Activated gamma-delta T cell treated with anti-CD3 and anti-CD28 coated beads, Interleukin-2, amount 50 U/mL, for 16 hours (primary cell): ENCODE data around the gene BLNK.
"Not testable (repeated sequence)": the region's sequence is repeated elsewhere in the genome, so short reads cannot be mapped to it uniquely, and the experiment has no call there.

ENCODE experiments used
- DNase-seq: peaks from one replicate; pipeline ENCODE4 v3.0.0-alpha.2; 2020; ENCODE audit warnings: low read depth

Gene BLNK

DNA sequence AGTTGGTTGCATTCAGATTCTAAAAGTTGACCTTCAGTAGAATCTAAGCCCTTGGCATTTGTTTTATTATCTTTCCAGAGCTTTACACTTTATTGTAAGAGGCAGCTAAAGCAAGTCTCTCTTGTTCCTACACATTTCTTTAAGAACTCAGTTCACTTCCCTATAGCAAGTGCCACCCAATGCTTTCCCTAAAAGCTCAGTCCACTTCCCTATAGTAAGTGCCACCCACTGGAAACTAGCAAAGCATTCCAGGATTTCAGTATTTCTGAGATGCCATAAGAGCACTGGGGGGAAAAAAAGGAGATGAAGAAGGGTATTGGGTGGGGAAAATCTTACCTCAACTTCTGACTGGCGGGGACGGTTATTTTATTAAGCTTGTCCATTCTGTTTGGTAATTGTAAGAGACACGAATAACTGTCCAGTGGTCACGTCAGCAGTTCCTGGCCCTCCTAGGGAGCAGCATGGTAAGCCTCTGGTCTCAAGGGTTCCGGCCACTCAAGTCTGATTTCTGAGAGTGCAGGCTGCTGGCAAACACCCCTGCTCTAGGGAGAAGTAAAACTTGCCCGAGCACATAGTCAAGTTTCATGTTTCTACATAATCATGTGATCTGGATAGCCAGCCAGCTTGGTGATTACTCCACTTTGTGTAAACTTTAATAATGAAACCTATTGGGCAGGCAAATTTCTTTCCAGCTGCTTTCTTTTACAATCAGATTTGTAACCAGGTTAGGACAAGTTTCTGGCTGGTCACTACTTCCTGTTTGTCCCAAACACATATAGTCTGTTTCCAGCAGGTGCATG, at the start of gene BLNK:
BLNK (minus strand) TSS at position 554 of the 800 bp plus-strand sequence; CDS start at position 383, 171 bp downstream.
- no peak for DNase-seq

DNA sequence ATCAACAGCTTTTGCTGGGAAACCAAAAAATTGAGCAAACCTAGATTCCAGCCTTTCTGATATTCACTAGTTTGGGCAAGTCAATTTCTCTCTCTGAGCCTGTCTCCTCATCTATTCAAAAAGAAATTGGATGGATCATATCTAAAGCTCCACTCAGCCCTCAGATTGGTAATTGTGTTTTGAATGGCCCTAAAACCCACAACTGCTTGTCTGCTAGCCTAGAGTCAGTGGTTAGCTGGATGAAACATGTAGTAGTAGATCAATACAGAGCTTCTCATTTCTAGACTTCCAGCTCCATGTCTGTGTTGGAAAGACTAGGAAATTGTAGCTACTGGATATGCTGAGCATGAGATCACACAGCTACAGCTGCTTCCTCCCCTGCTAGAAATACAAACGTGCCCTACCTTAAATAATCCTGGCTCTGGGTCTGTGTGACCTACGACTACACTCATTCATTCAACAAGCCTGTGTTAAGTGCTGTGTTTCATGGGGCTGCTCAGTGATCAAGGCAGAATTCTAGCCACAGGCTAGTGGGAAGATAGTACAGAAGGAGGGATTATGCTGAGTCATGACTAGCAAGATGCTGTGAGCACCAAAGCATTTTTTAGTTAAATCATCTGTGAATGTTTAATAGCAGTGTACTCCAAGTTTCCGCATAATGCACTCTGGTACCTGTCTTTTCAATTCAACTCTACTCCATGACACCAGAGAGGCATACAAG, 48.5 kb upstream of the BLNK start:
- DNase-seq = no peak

DNA sequence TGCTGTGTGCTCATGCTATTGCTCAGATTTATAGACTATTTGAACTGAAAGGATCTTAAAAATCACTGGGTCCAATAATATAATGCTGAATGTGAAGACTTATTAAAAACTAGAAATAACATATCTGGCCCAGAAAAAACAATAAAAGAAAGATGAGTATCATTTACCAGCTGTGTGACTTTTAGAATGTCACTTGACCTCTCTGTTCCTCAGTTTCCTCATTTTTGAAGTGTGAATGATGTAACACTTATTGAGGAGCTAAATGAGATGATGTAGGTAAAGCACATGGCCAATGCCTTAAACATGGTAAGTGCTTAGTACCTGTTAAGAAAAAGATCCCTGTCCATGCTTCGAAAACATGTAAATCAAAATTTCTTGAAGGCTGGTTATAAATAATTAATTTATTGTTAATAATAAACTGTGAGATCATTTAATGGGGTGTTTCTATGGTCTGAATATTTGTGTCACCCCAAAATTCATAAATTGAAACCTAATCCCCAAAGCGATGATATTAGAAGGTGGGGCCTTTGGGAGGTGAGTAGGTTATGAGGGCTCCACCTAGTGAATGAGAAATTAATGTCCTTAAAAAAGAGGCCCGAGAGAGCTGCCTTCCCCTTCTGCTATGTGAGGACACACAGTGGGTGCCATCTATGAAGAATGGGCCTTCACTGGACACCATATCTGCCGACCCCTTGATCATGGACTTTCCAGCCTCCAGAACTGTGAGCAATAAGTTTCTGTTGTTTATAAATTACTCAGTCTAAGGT, 45.9 kb upstream of the BLNK start:
- DNase-seq = no peak

DNA sequence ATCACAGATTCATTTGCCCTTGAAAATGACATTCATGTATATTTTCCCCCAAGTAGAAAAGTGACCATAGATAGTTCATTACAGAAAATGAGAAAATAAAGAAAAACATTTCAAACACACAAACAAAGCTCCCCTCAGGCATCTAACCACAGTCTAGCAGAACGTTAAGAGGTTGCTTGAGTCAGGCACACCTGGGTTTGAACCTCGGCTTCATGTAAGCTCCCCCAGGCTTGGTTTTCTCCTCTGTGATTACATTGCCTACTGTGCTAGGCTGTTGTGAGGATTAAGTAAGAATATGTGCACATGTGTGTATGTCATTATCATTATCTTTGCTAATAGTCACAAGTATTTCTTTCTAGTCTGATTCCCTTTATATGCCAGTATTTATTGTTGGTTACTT, 42.0 kb upstream of the BLNK start:
- no peak for DNase-seq

GRCh38 chr10:96311180-96311715, 39.9 kb upstream of the BLNK start:
- DNase-seq = no peak

DNA sequence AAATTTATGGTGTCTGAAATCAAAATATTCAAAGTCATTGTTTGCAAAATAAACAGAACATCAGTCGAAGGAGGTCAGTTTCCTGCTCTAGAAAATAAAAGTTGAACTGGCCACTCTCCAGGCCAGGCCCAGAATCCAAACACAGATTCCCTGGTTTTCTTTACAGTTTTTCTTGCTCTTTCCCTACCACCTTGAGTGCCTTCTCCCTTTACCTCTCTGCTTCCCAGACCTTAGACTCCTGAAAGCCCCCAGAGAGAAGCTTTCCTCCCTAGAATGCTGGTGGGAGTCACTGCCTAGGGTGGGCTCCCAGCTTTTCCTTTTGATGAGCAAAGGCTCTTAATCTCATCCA, 38.9 kb upstream of the BLNK start:
- DNase-seq = no peak

- DNase-seq = no peak
These were observed 38.4 kb upstream of the BLNK start for GRCh38 chr10:96309628-96310320.

DNA sequence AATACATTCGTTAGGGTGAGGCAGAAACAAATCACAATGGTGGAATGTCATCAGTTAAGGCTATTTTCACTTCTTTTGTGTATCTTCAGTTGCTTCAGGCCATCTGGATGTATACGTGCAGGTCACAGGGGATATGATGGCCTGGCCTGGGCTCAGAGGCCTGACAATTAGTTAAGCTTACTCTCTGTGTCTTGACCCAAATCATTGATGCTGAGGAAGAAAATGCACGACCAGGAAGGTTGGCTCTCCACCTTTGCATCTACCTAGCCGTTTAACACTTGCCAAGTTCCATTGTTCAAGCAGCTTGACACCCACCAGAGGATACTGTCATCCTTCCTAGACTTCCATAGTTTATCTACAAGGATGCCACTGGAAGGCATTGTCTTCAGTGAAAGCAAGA, 37.5 kb upstream of the BLNK start:
- DNase-seq = not testable (repeated sequence)

DNA sequence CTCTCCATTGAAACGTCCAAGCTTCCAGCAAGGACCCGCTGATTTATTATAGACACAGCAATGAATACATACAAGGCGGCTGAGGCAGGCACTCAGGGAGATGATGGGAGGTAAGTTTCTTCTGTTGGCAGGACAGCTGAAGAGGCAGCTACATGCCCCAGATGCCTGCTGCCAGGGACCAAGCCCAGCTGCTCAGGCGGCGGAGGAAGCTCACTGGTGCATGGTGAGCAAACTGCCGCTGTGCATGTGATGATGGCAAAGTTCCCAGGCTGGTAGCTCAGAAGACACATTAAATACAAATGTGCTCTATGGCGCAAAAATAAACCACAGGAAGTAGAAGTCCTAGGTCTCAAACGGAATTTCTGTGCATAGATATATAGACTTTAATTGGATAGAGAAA, 35.1 kb upstream of the BLNK start:
- DNase-seq = no peak

DNA sequence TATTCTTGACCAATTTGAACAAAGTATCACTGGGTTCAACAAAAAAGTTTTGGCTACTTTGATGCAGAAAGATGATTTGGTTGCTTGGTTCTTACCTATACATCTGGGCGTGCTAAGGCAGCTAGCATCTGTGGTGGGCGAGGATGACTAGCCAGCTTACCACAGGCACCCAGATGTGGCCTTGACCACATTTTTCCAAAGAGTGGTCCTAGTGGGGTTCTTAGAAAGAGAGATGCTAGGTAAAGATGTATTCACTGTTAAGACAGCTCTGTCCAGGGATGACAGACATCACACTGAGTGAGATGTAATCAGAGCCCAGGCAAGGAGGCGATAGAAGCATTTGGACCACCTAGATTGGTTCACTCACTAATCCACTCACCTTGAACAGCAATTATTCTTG, 33.6 kb upstream of the BLNK start:
- DNase-seq = no peak

- DNase-seq = no peak
These were observed 32.9 kb upstream of the BLNK start, which contains the start of gene DNTT for GRCh38 chr10:96304230-96304629. Gene DNTT (plus strand): TSS chr10:96304434. CDS start chr10:96304498, 64 bp downstream.

GRCh38 chr10:96301616-96302015, 30.2 kb upstream of the BLNK start:
- no peak for DNase-seq

DNA sequence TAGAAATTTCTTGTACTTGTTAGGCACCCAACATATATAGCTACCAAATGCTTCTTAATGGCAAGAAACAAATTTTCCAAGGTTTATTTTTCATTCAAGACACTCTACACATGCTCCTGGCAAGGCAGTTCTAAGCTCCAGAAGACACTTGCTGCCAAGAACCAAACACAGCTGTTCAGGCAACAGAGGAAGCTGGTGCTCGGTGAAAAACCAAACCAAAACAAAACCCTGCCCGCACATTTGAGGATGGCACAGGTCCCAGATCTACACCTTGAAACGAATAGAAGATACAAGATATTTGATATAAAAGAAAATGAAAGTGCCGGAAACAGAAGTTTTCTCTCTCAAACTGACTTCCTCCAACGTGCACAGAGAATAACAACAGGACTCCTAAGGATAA, 28.0 kb upstream of the BLNK start:
- DNase-seq = no peak

DNA sequence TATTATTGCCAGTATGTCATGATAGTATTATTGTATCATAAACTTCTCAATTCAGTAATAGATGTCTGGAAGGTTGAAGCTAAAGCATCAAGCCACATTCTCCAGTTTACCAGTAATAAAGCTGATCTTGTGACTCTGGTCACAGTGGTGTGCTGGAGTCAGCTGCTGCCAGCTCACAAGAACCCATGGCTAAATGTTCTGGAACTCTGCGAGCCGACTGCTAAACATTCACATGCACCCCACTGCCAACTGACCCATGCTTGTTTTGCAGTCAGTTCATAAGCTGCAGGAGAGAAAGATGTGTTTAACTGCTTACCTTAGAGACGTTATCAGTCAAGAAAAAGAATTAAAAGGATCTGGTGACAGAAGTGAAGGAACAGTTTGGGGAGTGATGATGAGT, 27.0 kb upstream of the BLNK start:
- DNase-seq = no peak

DNA sequence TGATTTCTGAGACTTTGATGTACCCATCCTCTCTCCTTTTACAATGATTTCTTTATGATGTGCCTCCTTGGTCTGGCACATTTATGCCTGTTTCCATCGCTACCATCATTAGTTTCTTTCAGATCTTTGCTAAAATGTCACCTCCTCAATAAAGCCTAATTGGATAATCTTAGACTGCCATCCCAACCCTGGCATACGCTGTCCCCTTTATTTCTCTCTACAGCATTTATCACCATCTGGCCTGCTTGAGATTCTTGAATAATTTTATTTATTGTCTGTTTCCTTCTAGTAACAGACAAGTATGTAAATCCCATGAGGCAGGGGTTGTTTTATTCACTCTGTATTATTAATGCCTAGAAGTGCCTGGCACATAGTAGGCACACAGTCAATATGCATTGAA, 26.1 kb upstream of the BLNK start:
- DNase-seq = no peak

- DNase-seq = no peak
These were observed 24.1 kb upstream of the BLNK start for GRCh38 chr10:96295475-96295874.

DNA sequence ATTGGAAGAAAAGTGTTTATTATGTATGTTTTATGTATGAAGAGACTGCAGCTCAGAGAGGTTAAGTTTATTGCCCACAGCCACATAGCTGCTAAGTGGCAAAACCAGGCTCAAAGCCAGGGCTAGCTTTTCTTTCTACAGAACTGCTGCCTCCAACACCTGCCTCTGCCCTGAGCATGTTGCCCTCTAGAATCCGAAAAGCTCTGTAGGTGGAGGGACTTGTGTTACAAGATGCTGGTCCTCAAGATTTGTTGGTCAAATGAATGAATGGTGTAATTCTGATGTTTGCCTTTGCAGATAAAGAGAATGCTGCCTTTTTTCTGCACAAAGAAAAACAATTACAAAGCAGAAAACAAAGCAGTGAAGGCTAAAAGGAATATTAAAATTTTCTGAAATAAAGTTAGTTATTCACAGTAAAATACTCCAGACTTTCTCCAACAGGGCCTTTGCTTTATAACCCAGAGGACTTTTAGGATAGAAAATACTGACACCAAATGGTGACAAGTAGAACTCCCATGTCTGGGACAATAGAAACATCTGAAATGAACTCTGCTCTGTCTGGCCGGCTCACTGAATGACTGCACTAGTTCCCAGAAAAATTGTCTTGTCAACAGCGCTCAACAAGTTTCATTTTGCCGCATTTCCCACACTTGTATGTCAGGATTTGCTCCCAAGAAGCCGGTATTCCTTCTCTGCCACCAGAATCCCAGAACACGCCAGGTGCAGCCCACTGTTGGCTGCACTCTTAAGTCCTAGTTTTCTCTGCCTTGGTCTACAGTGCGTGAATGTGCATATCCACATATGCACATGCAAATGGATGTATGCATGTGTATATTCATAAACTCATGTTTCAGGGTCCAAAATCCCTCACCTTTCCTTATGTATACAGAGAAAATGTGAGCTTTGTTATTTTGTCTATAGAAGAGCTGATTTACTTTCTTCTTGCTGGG, 21.9 kb upstream of the BLNK start:
- DNase-seq = no peak

GRCh38 chr10:96290368-96291133, 19.2 kb upstream of the BLNK start:
- no peak for DNase-seq

- no peak for DNase-seq
These were observed 18.0 kb upstream of the BLNK start for GRCh38 chr10:96289218-96289910.
